HG03575 (cell line): ENCODE results near the gene FADS3.

Source experiments
- ATAC-seq: cut with Tn5 transposase; IDR thresholded peaks from one replicate; pipeline ENCODE4 v1.9.1; 2021; ENCODE audit not compliant: unreplicated experiment, insufficient number of reproducible peaks, low FRiP score; ENCODE audit errors: extremely low read depth

Gene FADS3

GRCh38 chr11:61901397-61901796 is 10.1 kb upstream of the FADS3 start:
- no peak for ATAC-seq

DNA sequence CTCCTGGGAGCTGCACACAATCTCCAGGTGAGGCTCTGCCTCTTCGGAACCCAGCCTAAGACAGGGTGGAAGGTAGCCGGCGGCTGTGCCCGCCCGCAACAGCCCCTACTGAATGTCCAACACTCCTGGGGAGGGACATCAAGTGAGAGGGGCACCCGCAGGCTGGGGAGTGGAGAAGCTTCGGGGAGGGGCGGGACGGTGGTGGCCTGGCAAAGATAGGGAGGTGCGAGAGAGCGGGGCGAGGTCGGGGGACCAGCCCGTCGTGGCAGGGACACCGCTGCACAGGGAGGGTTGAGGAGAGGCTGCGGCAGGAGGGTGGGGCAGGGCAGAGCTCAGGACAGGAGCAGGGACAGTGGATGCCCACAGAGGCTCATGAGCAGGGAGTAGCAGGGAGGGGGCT is 8.9 kb upstream of the FADS3 start:
- ATAC-seq: no peak

- ATAC-seq: no peak
These were observed 7.9 kb upstream of the FADS3 start for GRCh38 chr11:61899146-61899841.

DNA sequence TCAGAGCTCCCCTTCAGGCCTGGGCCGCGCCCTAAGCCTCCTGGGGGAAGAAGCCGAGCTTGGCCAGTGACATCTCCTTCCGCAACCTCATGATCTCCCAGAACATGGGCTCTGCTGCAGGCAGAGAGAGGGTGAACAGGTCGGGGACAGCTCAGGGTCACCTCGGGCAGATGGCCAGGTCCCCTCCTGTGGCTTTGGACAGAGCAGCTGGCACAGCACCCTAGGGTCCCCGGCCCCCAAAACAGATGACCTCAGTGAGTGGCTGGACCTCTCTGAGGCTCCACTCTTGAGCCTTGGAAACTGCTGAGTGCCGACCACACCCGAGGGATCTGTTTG is 6.9 kb upstream of the FADS3 start:
- no peak for ATAC-seq

- ATAC-seq: no peak
These were observed 6.3 kb upstream of the FADS3 start for GRCh38 chr11:61897387-61898246.

- no peak for ATAC-seq
These were observed 5.5 kb upstream of the FADS3 start for GRCh38 chr11:61896665-61897386.

GRCh38 chr11:61895718-61896059 is 4.3 kb upstream of the FADS3 start:
- no peak for ATAC-seq

- no peak for ATAC-seq
These were observed 3.8 kb upstream of the FADS3 start for GRCh38 chr11:61895046-61895717.

- no peak for ATAC-seq
These were observed 2.6 kb upstream of the FADS3 start for GRCh38 chr11:61893981-61894380.

GRCh38 chr11:61892085-61892370 is 683 bp upstream of the FADS3 start:
- ATAC-seq: no peak

- ATAC-seq: no peak
These were observed 615 bp downstream of the FADS3 start for GRCh38 chr11:61890529-61891330.

DNA sequence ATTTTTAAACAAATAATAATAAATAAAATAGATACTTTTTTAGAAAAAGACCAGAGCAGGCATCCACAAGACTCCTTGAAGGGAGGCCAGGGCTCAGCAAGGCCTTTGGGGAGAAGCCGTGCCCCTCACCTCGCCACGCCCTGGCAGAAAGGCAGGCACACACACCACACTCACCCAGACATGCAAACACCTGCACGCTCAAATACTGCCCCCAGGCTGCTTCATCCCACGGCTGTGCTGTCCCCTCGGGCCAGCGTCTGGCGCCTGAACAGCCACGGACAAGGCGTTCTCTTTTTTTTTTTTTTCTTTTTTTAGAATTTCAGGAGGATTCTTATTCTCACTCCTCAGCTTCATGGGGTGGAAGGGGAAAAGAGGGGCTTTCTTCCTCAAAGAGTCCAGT is 1.5 kb downstream of the FADS3 start:
- no peak for ATAC-seq

GRCh38 chr11:61888590-61888989 is 2.8 kb downstream of the FADS3 start:
- no peak for ATAC-seq

DNA sequence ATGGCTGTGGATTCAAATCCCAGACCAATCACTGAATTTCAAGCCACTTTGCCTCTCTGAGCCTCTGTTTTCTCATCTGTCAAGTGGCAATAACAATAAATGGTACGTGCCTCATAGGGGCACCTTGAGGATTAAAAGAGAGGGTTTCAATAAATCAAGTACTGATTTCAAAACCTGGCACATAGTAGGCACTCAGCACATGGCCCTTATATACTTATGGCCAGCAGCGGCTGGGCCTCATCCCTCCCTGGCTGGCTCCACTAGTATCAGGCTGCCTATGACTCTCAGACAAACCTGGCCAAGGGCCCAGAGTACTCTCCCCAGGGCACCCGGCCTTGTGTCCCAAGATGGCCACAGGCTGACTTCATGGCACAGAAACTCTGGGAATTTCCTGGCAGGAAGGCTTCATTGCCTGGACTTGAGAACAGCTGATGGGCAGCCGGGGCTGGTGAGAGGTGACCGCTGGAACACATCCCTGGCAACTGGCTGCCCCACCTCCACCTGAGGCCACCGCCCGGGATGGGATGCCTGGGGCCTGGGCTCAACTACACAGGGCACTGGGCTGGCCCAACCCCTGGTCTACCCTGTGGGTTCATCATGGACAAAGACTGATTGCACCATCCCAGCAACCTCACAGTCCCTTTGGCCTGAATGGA is 3.4 kb downstream of the FADS3 start:
- ATAC-seq: no peak

GRCh38 chr11:61886643-61887042 is 4.7 kb downstream of the FADS3 start:
- ATAC-seq: no peak

- ATAC-seq: no peak
These were observed 5.4 kb downstream of the FADS3 start for GRCh38 chr11:61885784-61886580.

- no peak for ATAC-seq
These were observed 6.1 kb downstream of the FADS3 start for GRCh38 chr11:61885166-61885778.
